NCI-H748 (cell line): ENCODE results near the gene ZMAT5.
"Not testable (repeated sequence)": the region's sequence is repeated elsewhere in the genome, so short reads cannot be mapped to it uniquely, and the experiment has no call there.

Experiments
- DNase-seq: peaks from one replicate; lab custom pipeline; 2025; ENCODE audit not compliant: unreplicated experiment; lab: John Stamatoyannopoulos, UW

Gene ZMAT5

GRCh38 chr22:29754658-29755395, 12.0 kb downstream of the ZMAT5 start:
- DNase-seq, result not testable (repeated sequence)

- DNase-seq, result no peak
These were observed 12.8 kb downstream of the ZMAT5 start for GRCh38 chr22:29753808-29754657.

GRCh38 chr22:29751669-29752068, 15.1 kb downstream of the ZMAT5 start:
- DNase-seq, result no peak

- DNase-seq, result no peak
These were observed 16.0 kb downstream of the ZMAT5 start for GRCh38 chr22:29750559-29751538.

- no peak for DNase-seq
These were observed 16.8 kb downstream of the ZMAT5 start for GRCh38 chr22:29750029-29750428.

GRCh38 chr22:29748248-29748893, 18.4 kb downstream of the ZMAT5 start:
- DNase-seq, result no peak

- DNase-seq, result no peak
These were observed 19.0 kb downstream of the ZMAT5 start for GRCh38 chr22:29747832-29748231.

GRCh38 chr22:29744902-29745301, 21.9 kb downstream of the ZMAT5 start:
- DNase-seq, result no peak

- DNase-seq, result no peak
These were observed 24.5 kb downstream of the ZMAT5 start for GRCh38 chr22:29742326-29742725.

GRCh38 chr22:29741926-29742325, 24.9 kb downstream of the ZMAT5 start:
- DNase-seq, result no peak

- DNase-seq, result no peak
These were observed 26.6 kb downstream of the ZMAT5 start for GRCh38 chr22:29740216-29740615.

GRCh38 chr22:29739346-29739875, 27.4 kb downstream of the ZMAT5 start:
- no peak for DNase-seq

GRCh38 chr22:29738118-29738815, 28.5 kb downstream of the ZMAT5 start:
- no peak for DNase-seq

GRCh38 chr22:29737251-29738117, 29.3 kb downstream of the ZMAT5 start:
- no peak for DNase-seq

GRCh38 chr22:29735416-29735815, 31.4 kb downstream of the ZMAT5 start:
- no peak for DNase-seq

GRCh38 chr22:29734838-29735237, 32.0 kb downstream of the ZMAT5 start:
- DNase-seq, result no peak

- no peak for DNase-seq
These were observed 32.4 kb downstream of the ZMAT5 start for GRCh38 chr22:29734406-29734805.

- DNase-seq, result no peak
These were observed 33.2 kb downstream of the ZMAT5 start for GRCh38 chr22:29733362-29734201.
